Breast epithelium (tissue), 3 donors: ENCODE measurements around the gene TNFAIP8L3.

ENCODE experiments used
- POLR2A ChIP-seq: fragments of 450-650 bp; IDR thresholded peaks from one replicate; pipeline ENCODE4 v1.6.1; 2016; ENCODE audit warnings: antibody characterized with exemption, mild to moderate bottlenecking, moderate library complexity
- POLR2AphosphoS5 ChIP-seq, 3 donors: sonication (generic); formaldehyde crosslinking; IDR thresholded peaks; one replicate each; pipeline ENCODE4 v1.6.1; 2017; ENCODE audit warnings: antibody characterized with exemption in 3 of 3
- TF ChIP-seq, protein P1 (sequence below), 3 donors: fragments of 450-650 bp; IDR thresholded peaks; one replicate each; pipeline ENCODE4 v1.5.1; 2016 to 2017; ENCODE audit warnings: antibody characterized with exemption in 3 of 3, mild to moderate bottlenecking in 3 of 3, moderate library complexity in 3 of 3

DNA sequence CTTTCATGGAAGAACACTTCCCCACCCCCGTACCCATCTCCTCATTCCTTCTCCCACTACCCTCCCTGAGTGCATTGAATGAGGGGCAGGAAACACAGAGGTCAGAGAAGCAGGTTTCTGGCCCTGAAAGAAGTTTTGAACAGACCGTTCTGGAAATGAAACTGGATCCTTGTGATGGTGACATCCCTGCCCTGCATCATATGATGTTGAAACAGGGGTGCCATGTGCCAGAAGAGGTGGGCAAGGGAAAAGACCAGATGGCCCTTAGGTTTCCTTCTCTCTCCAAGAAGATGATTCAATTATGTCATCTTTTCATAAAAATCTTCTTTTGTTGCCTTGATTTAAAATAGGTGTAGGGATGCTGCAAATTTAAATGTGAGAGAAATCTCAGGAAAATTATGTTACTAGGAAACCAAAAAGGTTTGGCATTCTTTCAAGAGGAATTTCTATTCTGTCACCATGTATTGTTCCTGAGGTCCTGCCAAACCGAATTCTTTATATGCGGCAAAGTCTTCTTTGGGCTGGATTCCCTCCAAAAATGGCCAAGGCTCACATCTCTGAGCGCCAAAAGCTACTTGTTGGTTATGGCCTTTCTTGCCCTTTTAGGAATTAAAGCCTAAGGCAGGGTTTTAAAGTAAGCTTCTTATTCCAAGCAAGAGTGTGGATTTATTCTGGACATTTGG is 19.9 kb upstream of the TNFAIP8L3 start:
- TF ChIP-seq, protein P1, sequence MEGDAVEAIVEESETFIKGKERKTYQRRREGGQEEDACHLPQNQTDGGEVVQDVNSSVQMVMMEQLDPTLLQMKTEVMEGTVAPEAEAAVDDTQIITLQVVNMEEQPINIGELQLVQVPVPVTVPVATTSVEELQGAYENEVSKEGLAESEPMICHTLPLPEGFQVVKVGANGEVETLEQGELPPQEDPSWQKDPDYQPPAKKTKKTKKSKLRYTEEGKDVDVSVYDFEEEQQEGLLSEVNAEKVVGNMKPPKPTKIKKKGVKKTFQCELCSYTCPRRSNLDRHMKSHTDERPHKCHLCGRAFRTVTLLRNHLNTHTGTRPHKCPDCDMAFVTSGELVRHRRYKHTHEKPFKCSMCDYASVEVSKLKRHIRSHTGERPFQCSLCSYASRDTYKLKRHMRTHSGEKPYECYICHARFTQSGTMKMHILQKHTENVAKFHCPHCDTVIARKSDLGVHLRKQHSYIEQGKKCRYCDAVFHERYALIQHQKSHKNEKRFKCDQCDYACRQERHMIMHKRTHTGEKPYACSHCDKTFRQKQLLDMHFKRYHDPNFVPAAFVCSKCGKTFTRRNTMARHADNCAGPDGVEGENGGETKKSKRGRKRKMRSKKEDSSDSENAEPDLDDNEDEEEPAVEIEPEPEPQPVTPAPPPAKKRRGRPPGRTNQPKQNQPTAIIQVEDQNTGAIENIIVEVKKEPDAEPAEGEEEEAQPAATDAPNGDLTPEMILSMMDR (IDR thresholded peaks at IDR 0.05): no peak
- no peak for TF ChIP-seq POLR2AphosphoS5 (IDR thresholded peaks at IDR 0.05)
- TF ChIP-seq POLR2A: no peak
